ENCODE results near the gene TEX22.

Gene TEX22

DNA sequence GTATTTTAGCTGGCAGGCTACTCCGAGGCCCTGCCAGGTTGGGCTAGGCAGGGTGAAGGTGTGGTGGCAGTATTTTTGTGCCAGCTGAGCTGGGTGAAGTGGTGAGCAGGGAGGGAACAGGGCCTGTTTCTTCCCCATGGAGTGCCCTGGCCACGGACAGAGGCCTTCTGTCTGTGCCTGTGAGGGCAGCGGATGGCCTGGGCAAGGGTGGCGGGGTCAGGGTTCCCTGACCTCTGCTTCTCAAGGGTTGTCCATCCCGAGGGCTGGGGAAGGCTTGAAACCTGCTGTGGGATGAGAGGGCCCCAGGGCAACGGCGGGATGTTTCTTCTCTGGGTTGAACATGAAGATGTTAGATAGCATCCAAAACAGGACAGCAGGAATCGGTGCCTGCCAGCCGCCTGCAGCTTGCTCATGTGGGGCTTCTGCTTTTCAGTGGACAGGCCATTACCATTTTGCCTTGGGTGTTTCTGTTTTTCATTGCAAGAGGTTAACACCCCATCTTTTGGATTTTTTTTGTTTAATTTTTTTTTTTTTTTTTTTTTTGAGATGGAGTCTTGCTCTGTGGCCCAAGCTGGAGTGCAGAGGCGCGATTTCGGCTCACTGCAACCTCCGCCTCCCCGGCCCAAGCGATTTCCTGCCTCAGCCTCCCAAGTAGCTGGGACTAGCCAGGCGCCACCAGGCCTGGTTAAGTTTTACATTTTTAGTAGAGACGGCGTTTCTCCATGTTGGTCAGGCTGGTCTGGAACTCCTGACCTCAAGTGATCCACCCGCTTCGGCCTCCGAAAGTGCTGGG, 24.6 kb downstream of the TEX22 start:
- DNase-seq = no peak

- no peak for DNase-seq
Observed at GRCh38 chr14:105423488-105424195, 25.3 kb downstream of the TEX22 start.

GRCh38 chr14:105424861-105425260, 26.5 kb downstream of the TEX22 start:
- DNase-seq = no peak

DNA sequence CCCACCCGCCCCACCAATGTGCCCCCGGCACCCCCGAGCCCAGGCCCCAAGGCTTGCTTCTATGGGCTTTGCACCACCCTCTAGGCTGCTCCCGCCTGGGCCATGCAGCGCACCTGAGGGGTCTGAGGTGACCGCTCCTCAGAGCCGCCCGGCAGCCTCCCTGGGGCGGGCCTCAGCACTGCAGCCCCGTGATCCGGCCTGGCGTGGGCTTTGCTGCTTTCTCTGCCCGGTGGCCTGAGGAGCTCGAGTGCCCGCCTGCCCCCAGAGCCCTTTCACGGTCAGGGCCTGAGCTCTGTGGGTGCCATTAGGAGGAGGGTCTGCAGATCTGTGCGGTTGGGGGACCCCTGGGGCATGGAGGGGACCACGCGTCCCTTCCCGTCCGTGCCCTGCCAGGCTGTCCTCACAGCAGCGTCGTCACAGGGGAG, 27.5 kb downstream of the TEX22 start:
- no peak for DNase-seq

GRCh38 chr14:105426416-105427130, 28.2 kb downstream of the TEX22 start:
- no peak for DNase-seq

DNA sequence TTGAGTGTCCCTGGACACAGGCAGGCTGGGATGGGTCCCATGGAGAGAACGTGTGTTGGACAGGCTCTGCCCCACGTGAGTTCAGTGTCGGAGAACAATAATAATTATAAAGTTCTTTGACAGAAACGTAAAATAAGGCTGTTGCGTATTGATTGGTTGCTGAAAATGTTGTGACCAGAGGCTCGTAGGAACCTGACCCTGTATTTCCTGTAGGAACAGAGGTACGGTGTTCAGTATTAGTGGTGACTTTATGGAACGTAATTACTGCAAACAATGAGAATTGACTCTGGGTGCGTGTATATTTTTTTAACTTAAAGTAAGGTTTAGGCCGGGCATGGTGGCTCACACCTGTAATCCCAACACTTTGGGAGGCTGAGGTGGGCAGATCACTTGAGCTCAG, 29.1 kb downstream of the TEX22 start:
- no peak for DNase-seq

- DNase-seq = no peak
Observed at GRCh38 chr14:105427936-105428485, 29.7 kb downstream of the TEX22 start.

GRCh38 chr14:105430042-105430441, 31.7 kb downstream of the TEX22 start:
- DNase-seq = no peak

GRCh38 chr14:105430565-105430964, 32.2 kb downstream of the TEX22 start:
- DNase-seq = no peak

DNA sequence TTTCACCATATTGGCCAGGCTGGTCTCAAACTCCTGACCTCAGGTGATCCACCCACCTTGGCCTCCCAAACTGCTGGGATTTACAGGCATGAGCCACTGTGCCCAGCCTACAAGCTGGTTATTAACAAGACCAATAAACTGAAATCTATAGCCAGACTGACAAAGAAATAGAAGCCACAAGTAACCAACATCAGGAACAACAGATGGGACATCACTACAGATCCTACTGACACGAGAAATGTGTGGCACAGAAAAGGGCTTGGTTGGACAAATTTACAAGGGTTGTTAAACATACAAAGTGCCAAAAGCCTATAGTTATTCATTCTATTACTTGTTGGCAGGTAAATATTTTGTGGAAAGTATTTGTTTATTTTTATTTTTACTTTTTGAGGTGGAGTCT, 32.9 kb downstream of the TEX22 start:
- no peak for DNase-seq

- DNase-seq = no peak
Observed at GRCh38 chr14:105432657-105433056, 34.3 kb downstream of the TEX22 start.

GRCh38 chr14:105433161-105433605, 34.8 kb downstream of the TEX22 start:
- DNase-seq = no peak

GRCh38 chr14:105436402-105436801, 38.1 kb downstream of the TEX22 start:
- no peak for DNase-seq

GRCh38 chr14:105436891-105437722, 38.8 kb downstream of the TEX22 start:
- no peak for DNase-seq

- no peak for DNase-seq
Observed at GRCh38 chr14:105437723-105438500, 39.6 kb downstream of the TEX22 start.

- no peak for DNase-seq
Observed at GRCh38 chr14:105439179-105439578, 40.8 kb downstream of the TEX22 start.

GRCh38 chr14:105439710-105440553, 41.6 kb downstream of the TEX22 start:
- peak; percentile 72 for DNase-seq

DNA sequence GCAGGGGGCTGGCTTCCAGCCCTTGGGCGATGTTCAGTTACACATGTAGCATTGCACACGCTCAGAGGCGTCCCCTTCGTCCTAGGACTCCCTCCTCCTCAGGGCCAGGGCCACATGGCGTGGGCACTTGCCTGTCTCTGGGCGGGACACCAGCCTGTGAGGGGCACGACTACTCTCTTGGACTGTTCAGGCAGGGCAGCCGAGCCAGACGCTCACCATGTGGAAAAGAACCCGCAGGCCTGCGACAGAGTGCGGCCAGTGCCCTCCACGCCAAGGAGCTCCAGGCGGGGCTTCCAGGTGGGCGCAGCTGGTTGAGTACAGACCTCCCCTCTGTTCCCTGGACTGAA, 42.2 kb downstream of the TEX22 start:
- no peak for DNase-seq

DNA sequence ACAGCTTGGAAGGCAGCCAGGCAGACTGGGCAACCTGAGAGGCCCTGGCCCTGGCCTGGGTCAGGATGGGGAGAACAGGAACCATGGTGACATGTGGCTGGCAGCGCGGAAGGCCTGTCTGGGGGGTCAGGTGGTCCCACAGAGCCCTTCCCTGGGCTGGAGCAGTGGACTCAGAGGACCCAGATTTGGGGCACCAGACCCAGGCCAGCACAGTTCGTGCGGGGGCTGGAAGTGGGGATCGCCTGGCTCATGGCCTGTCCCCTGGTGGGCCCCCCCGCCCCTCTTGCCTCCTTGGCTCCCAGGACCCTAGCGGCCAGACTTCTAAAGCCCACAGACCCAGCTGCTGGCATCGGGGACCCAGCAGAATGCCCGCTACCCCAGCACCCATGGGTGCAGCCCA, 42.7 kb downstream of the TEX22 start:
- no peak for DNase-seq

DNA sequence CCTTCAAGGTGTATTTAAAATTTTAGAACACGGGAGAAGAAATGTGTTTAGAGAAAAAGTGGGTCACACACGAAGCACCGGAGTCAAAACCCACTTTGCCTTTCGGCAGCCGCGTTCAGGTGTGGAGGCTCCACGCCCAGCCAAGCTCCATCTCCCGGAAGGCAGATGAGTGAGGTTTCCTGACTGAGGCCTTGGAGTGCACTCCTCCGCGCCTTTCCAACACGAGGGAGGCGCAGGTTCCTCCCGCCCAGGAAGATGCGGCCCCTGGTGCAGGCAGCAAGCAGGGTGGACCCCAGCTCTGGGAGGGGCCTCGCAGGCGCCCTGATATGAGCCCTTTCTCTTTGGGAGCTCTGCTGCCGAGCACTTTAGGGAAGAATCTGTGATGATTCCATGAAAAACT, 43.8 kb downstream of the TEX22 start:
- DNase-seq = no peak

DNA sequence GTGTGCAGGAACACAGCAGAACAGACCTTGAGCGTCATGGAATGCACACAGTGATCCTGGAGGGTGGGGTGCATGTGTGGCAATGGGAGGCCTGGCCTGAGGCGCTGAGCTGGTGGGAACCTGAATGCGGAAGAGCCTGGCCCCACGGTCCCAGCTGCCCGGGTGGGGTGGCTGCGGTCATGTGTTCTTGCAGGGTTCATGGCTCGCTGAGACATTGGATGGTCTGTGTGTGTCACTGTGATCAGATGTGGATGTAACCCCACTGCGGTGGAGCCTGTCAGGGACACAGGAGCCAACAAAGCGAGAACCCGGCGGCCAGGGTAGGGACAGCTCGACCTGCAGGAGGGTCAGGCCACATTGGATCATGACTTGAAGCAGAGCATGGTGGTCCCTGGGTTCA, 44.5 kb downstream of the TEX22 start:
- DNase-seq = no peak
